Gastrocnemius medialis (tissue), 4 donors: Measurements from ENCODE around the gene CHD1L. TPM values are rescaled to one million over a fixed set of nuclear protein-coding genes. Genes with fewer than 3 reads are reported as not detected.

Experiments
- ATAC-seq, 2 donors: fragments of 150-250 bp; one replicate each; pipeline ENCODE4 v1.9.1; 2016
- DNase-seq, 2 donors: peaks; one replicate each; pipeline ENCODE4 v3.0.0-alpha.2; 2019
- H3K27ac ChIP-seq, 4 donors: fragments of 200-600 bp; sonication (generic); 1 replicate in 1 of 4; 2 replicates in 3 of 4; pipeline ENCODE4 v1.5.1; 2016 to 2018; ENCODE audit warnings: mild to moderate bottlenecking in 2 of 4, moderate library complexity in 1 of 4
- H3K27me3 ChIP-seq, 3 donors: fragments of 200-600 bp; sonication (generic) in 2 of 3; 1 replicate in 1 of 3; 2 replicates in 2 of 3; pipeline versions ENCODE4 v1.5.1 to v1.6.0; 2016 to 2019; ENCODE audit warnings: mild to moderate bottlenecking in 1 of 3, moderate library complexity in 1 of 3
- H3K36me3 ChIP-seq, 2 donors: fragments of 200-600 bp; sonication (generic) in 1 of 2; one replicate each; pipeline ENCODE4 v1.5.1; 2017 to 2018
- H3K4me1 ChIP-seq, 2 donors: fragments of 200-600 bp; sonication (generic) in 1 of 2; one replicate each; pipeline ENCODE4 v1.5.1; 2016 to 2017; ENCODE audit warnings: mild to moderate bottlenecking in 2 of 2
- H3K4me3 ChIP-seq, 4 donors: fragments of 200-600 bp; sonication (generic) in 3 of 4; 1 replicate in 1 of 4; 2 replicates in 3 of 4; pipeline ENCODE4 v1.5.1; 2016 to 2019; ENCODE audit warnings: mild to moderate bottlenecking in 2 of 4
- H3K9me3 ChIP-seq, 3 donors: fragments of 200-600 bp; sonication (generic) in 2 of 3; 1 replicate in 1 of 3; 2 replicates in 2 of 3; pipeline ENCODE4 v1.5.1; 2016 to 2019
- CTCF ChIP-seq, 5 experiments: fragments of 450-650 bp in 3 of 5; fragments of 200-600 bp in 2 of 5; sonication (generic) in 2 of 5; IDR thresholded peaks in 4 of 5; conservative IDR thresholded peaks in 1 of 5; 1 replicate in 4 of 5; 2 replicates in 1 of 5; pipeline ENCODE4 v1.5.1; 2016 to 2019; ENCODE audit warnings: antibody characterized with exemption in 5 of 5, mild to moderate bottlenecking in 3 of 5, moderate library complexity in 3 of 5
- POLR2A ChIP-seq, 2 donors: fragments of 450-650 bp; IDR thresholded peaks; one replicate each; pipeline ENCODE4 v1.6.1; 2017; ENCODE audit warnings: antibody characterized with exemption in 2 of 2, mild to moderate bottlenecking in 2 of 2, moderate library complexity in 2 of 2
- in situ Hi-C, 4 donors: fragments of 200-750 bp; cut with MboI; loops; one replicate each; pipeline versions ENCODE4 v1.15.0 to v1.8.0; 2017; ENCODE audit warnings: low sequenced_read_pairs in 4 of 4
- intact Hi-C: fragments of 100-400 bp; cut with DNase I; formaldehyde crosslinking; loops from one replicate; pipeline ENCODE4 v1.15.1; 2023; ENCODE audit warnings: low total_unique reads
- total RNA-seq, 4 donors: library from RNA; depleted of rRNA; stranded (reverse); fragments of >200 nt; gene quantifications; one replicate each; pipeline versions ENCODE4 v1.1.0 to v1.2.3, GENCODE V29; 2016

CHD1L gene
- total RNA-seq, 4 donors from 2014 or later = 9.0 to 10.3 (median 9.6) TPM

DNA sequence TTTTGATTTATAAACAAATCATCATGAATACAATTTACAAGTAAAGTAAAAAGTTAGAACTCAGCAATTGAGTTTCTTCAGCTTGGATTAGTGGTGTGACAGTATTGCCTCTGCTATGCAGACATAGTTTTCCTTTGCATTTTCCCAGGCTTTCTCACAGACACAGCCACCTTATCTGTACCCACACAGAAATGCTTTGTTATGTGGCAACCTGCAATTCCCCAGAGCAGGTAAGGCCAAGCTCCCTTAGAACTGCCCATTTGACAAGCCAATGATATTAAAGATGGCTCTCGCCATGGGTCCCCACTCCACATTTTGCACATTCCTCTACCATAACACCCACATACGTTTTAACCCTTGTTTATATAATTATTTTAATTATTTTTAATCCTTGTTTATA lies 31.5 kb upstream of the CHD1L start:
- H3K9me3 ChIP-seq = no peaks in the 10 kb centered on the region
- H3K27ac ChIP-seq = no peak overlapping the region
- TF ChIP-seq POLR2A (IDR thresholded peaks at IDR 0.05) (no peak), CTCF (IDR thresholded peaks at IDR 0.05 in 4 of 5, conservative IDR thresholded peaks at IDR 0.05 in 1 of 5) (no peak)
- H3K27me3 ChIP-seq = no peaks in the 10 kb centered on the region
- H3K4me3 ChIP-seq = no peak overlapping the region
- no peaks in the 10 kb centered on the region for H3K36me3 ChIP-seq
- intact Hi-C loops = no loop called here
- ATAC-seq (no peak), DNase-seq (no peak)
- no peaks in the 10 kb centered on the region for H3K4me1 ChIP-seq
- in situ Hi-C loops = no loop called here

DNA sequence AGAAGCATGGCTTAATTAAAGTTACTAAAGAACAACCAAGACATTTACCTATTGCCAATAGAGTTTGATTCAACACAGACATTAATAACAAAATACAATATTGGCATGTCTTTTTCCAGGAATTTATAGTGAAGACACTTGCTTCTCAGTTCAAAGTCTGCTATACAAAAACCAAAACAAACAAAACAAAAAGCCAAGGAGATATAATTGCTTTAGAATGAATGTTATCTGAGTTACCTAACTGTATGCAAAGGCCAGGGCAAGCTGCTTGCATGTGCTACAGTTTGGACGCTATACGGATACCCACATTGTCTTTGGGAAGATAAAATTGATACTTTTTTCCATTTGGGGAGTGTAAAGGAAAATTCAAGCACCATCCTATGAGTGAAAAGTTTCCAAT lies 30.9 kb upstream of the CHD1L start:
- TF ChIP-seq CTCF (IDR thresholded peaks at IDR 0.05 in 4 of 5, conservative IDR thresholded peaks at IDR 0.05 in 1 of 5) (no peak), POLR2A (IDR thresholded peaks at IDR 0.05) (no peak)
- ATAC-seq = no peak
- H3K27ac ChIP-seq = no peak overlapping the region
- H3K9me3 ChIP-seq = no peaks in the 10 kb centered on the region
- DNase-seq = no peak
- intact Hi-C loops (no loop called here), in situ Hi-C loops (no loop called here)
- no peaks in the 10 kb centered on the region for H3K27me3 ChIP-seq
- H3K36me3 ChIP-seq = no peaks in the 10 kb centered on the region
- no peak overlapping the region for H3K4me3 ChIP-seq
- H3K4me1 ChIP-seq = no peaks in the 10 kb centered on the region

DNA sequence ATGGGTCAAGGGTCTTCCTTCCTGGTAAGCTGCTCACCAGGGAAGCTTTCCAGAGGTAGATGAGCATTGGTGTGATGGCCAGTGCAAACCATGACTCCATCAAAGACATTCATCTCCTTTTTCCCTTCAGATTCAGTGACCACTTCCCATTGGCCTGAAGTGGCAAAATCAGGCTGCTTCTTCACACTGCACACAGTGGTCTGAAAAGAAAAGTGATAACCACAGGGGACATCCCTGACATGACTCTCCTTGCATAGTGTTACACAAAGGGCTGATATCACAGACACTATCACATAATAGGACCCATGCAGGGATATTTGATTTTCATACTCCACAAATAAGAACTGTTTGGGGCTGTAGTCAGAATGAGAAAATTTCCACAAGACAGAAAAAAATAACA lies 29.2 kb upstream of the CHD1L start:
- Histone ChIP-seq H3K4me3 (no peak overlapping the region), H3K4me1 (no peaks in the 10 kb centered on the region), H3K27ac (no peak overlapping the region), H3K27me3 (no peaks in the 10 kb centered on the region), H3K36me3 (no peaks in the 10 kb centered on the region), H3K9me3 (no peaks in the 10 kb centered on the region)
- intact Hi-C loops (no loop called here), in situ Hi-C loops (no loop called here)
- ATAC-seq (no peak), DNase-seq (no peak)
- TF ChIP-seq CTCF (IDR thresholded peaks at IDR 0.05 in 4 of 5, conservative IDR thresholded peaks at IDR 0.05 in 1 of 5) = no peak

DNA sequence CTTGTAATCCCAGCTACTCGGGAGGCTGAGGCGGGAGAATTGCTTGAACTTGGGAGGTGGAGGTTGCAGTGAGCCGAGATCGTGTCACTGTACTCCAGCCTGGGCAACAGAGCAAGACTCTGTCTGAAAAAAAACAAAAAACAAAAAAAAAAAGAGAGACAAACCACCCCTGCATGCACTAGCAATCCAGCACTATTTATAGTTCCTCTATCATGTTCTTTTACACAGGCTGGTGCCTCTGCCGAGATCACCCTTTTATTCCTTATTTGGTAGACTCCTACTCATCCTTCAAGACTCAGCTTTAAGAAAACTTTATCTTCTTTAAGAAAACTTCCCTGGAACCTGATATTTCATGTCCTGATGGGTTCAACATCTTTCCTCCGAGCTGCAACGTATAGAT lies 28.2 kb upstream of the CHD1L start:
- DNase-seq (no peak), ATAC-seq (no peak)
- in situ Hi-C loops = no loop called here
- H3K4me1 ChIP-seq = no peaks in the 10 kb centered on the region
- intact Hi-C loops = no loop called here
- TF ChIP-seq POLR2A (IDR thresholded peaks at IDR 0.05) (no peak), CTCF (IDR thresholded peaks at IDR 0.05 in 4 of 5, conservative IDR thresholded peaks at IDR 0.05 in 1 of 5) (no peak)
- no peaks in the 10 kb centered on the region for H3K27me3 ChIP-seq
- no peaks in the 10 kb centered on the region for H3K36me3 ChIP-seq
- H3K4me3 ChIP-seq = no peak overlapping the region
- no peak overlapping the region for H3K27ac ChIP-seq
- H3K9me3 ChIP-seq = no peaks in the 10 kb centered on the region

DNA sequence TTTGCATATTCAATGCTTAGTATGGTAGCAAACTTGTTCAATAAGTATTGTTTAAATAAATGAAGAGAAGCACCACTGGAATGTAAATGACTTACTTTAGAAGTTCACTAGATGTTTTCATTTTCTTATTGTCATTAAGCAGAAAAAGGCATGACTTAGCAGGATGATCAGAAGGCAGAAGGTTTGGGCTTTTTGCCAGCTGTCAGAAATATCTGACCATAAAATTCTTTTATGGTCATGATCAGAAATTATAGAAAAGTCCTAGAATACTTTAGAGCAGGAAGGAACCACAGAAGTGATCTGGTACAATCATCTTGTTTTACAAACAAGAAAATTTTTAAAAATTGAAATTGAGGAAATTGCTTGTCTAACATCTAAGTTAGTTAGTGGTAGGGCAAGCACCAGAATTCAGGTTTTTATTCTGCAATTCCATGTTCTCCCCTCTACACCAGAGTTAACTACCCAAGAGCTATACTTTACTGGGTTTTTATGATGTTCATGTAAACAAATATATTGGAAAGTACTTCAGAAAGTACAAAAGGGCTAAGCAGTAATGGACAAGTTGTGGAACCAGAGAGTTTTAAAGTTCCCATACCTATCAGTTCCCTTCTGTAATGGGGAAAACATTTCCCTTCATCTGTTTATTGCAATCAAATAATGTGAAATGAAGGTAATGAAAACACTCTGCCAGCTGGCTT lies 27.5 kb upstream of the CHD1L start:
- no peak overlapping the region for H3K27ac ChIP-seq
- H3K4me3 ChIP-seq = no peak overlapping the region
- TF ChIP-seq CTCF (IDR thresholded peaks at IDR 0.05 in 4 of 5, conservative IDR thresholded peaks at IDR 0.05 in 1 of 5) (no peak), POLR2A (IDR thresholded peaks at IDR 0.05) (no peak)
- H3K9me3 ChIP-seq = no peaks in the 10 kb centered on the region
- intact Hi-C loops = no loop called here
- ATAC-seq (no peak), DNase-seq (no peak)
- in situ Hi-C loops = no loop called here
- no peaks in the 10 kb centered on the region for H3K4me1 ChIP-seq
- no peaks in the 10 kb centered on the region for H3K36me3 ChIP-seq
- no peaks in the 10 kb centered on the region for H3K27me3 ChIP-seq
